Effector CD8-positive, alpha-beta T cell (primary cell): Measurements from ENCODE around the gene UST.

Experiments
- DNase-seq: peaks from one replicate; lab custom pipeline; 2025; lab: John Stamatoyannopoulos, UW

The UST gene

GRCh38 chr6:148803979-148804378, 57.1 kb downstream of the UST start:
- DNase-seq: no peak

- no peak for DNase-seq
These were observed 58.9 kb downstream of the UST start for GRCh38 chr6:148805777-148806176.

- no peak for DNase-seq
These were observed 61.0 kb downstream of the UST start for GRCh38 chr6:148807784-148808183.

GRCh38 chr6:148808786-148809304, 62.0 kb downstream of the UST start:
- DNase-seq: no peak

- no peak for DNase-seq
These were observed 64.6 kb downstream of the UST start for GRCh38 chr6:148811459-148811858.

GRCh38 chr6:148814082-148814790, 67.4 kb downstream of the UST start:
- no peak for DNase-seq

GRCh38 chr6:148814869-148815268, 68.0 kb downstream of the UST start:
- no peak for DNase-seq

- no peak for DNase-seq
These were observed 69.3 kb downstream of the UST start for GRCh38 chr6:148816117-148816516.

- DNase-seq: no peak
These were observed 70.9 kb downstream of the UST start for GRCh38 chr6:148817689-148818088.

GRCh38 chr6:148818939-148819575, 72.2 kb downstream of the UST start:
- DNase-seq: no peak

GRCh38 chr6:148819852-148820251, 73.0 kb downstream of the UST start:
- no peak for DNase-seq

GRCh38 chr6:148822819-148823218, 76.0 kb downstream of the UST start:
- no peak for DNase-seq

GRCh38 chr6:148824291-148824690, 77.5 kb downstream of the UST start:
- DNase-seq: no peak

GRCh38 chr6:148824960-148825359, 78.1 kb downstream of the UST start:
- DNase-seq: no peak

GRCh38 chr6:148825492-148825891, 78.7 kb downstream of the UST start:
- no peak for DNase-seq

- no peak for DNase-seq
These were observed 80.7 kb downstream of the UST start for GRCh38 chr6:148827416-148828045.

GRCh38 chr6:148828047-148828446, 81.2 kb downstream of the UST start:
- DNase-seq: no peak

- no peak for DNase-seq
These were observed 82.7 kb downstream of the UST start for GRCh38 chr6:148829415-148830101.

GRCh38 chr6:148830614-148831013, 83.8 kb downstream of the UST start:
- no peak for DNase-seq

- no peak for DNase-seq
These were observed 84.2 kb downstream of the UST start for GRCh38 chr6:148831064-148831463.

GRCh38 chr6:148831531-148831930, 84.7 kb downstream of the UST start:
- no peak for DNase-seq

GRCh38 chr6:148835920-148836441, 89.2 kb downstream of the UST start:
- DNase-seq: no peak
